HG03521 (cell line): Measurements from ENCODE around the gene LAIR2.

ENCODE experiments used
- ATAC-seq: cut with Tn5 transposase; IDR thresholded peaks from one replicate; pipeline ENCODE4 v1.9.1; 2021; ENCODE audit warnings: mild to moderate bottlenecking, moderate library complexity; ENCODE audit not compliant: unreplicated experiment

The LAIR2 gene

DNA sequence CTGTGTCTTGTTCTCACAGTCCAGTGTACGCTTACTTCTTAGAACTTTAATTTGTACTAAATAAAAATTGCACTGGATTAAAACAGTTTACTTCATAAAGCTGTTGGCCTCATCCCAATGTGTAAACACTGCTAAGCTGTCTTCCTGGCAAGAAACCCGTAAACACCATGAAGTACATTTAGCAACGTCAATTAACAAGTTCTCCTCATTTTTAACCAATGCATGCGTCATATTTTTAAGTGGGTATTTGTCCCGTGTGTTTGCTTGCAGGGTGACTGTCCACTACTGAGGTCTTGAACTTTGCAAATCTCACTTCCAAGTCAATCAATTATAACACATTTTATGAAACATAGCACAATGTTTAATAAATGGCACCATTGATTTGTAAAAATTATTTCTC is 28.2 kb downstream of the LAIR2 start:
- no peak for ATAC-seq

GRCh38 chr19:54532528-54532927 is 29.9 kb downstream of the LAIR2 start:
- ATAC-seq, result peak; percentile 32

DNA sequence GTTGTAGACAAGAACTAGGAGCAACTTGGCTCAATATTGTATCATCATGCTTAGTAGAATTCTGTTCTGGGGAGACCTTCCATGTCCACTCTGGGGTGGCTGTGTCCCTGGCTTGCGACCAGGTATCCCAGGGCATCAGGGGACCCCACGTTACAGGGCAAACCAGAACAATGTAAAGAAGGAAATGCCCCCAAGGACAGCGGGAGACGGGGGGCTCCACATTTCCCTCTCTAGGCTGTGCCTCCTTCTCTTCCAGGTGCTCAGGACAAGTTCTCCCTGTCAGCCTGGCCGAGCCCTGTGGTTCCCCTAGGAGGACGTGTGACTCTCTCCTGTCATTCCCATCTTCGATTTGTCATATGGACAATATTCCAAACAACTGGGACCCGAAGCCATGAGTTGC is 30.8 kb downstream of the LAIR2 start:
- no peak for ATAC-seq

DNA sequence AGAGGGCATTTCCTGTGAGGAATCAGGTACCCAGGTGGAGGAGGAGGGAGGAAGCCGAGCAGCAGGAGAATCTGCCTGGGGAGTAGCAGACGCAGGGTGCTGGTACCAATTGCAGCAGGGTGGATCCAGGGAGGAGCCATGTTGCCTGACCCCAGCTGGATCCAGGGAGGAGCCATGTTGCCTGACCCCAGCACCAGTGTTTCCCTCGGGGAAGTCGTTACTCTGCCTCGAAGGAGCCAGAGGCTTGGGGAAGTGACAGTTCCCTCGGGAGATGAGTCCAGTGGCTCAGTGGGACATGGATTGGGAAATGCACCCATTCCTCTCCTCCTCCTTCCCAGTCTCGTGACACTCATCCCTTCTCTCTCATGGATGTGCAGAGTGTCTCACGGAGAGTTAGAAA is 31.5 kb downstream of the LAIR2 start:
- ATAC-seq, result no peak

DNA sequence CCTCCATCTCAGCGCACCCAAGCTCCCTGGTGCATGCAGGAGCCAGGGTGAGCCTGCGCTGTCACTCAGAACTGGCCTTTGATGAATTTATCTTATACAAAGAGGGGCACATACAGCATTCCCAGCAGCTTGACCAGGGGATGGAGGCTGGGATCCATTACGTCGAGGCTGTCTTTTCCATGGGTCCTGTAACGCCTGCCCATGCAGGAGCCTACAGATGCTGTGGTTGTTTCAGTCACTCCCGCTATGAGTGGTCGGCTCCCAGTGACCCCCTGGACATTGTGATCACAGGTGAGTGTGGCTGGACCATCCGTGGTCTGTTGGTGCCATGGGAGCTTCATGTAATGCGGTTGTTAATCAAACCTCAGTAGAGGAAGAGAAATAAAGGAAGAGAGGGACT is 33.0 kb downstream of the LAIR2 start:
- no peak for ATAC-seq

- ATAC-seq, result no peak
Observed at GRCh38 chr19:54536956-54537355, 34.3 kb downstream of the LAIR2 start.

DNA sequence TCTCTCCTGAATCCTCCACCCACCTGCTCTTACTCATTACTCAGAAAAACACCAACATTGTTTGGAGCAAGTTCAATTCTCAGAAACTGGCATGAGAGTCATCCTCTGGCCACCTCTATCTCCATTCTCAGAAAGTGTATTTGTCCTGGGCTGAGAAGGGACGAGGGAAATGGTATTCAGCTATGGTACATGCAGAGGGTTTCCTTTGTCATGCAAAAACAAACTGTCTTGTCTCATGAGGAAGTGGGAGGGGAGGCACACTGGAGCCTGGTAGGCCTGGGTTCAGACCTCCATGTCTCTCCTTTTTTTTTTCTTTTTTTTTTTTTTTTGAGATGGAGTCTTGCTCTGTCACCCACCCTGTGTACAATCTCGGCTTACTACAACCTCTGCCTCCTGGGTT is 39.1 kb downstream of the LAIR2 start:
- ATAC-seq, result no peak

DNA sequence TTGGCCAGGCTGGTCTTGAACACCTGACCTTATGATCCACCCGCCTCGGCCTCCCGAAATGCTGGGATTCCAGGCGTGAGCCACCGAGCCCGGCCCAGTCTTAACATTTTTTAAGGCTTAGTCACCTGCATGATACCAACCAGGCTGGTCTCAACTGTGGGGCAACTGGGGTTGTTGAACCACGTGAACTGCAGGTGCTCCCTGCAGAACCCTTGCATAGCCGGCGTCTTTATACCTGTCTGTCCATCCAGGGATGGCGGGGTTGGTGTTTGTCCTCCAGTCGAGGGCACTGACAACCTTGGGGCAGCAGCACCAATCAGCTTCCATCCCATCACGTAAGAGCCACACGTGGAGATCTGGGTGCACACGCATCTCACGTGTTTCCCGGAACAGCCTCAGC is 46.2 kb downstream of the LAIR2 start:
- ATAC-seq, result no peak

DNA sequence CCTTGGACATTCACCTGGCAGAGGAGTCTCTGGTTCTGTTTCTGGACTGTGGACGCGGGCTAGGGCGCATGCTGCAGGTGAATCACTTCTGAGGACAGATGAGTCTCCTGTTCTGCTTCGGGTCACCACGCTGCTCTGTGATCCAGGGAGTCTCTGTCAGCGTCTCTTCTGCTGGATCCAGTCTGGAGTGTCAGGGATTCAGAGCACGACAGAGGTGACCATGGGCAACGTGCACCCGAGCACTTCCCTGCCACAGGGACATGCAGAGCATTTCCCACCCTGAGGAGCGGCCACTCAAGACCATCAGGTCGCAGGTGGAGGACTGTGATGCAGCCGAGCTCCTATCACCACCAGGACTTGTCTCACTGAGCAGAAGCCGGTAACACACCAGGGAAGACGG is 46.6 kb downstream of the LAIR2 start:
- no peak for ATAC-seq

- no peak for ATAC-seq
Observed at GRCh38 chr19:54551293-54551692, 48.7 kb downstream of the LAIR2 start.

- no peak for ATAC-seq
Observed at GRCh38 chr19:54551950-54552912, 49.6 kb downstream of the LAIR2 start.

GRCh38 chr19:54552913-54553310 is 50.3 kb downstream of the LAIR2 start:
- ATAC-seq, result no peak

DNA sequence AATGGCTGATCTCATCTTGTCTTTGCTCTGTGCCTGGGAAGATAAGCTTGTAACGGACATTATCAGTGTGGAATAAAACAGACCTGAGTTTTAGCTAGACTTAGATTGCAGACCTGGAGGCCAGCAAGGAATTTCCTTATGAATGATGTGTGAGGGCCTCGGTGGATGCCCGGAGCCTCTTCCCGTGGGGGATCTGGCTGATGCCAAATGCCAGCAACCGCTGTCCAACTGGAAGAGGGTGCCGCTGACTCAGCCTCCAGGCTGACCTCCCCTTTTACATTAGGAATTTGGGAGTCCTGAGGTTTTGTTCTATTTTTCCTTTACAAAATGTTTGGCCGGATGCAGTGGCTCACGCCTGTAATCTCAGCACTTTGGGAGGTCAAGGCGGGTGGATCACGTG is 51.4 kb downstream of the LAIR2 start:
- no peak for ATAC-seq

DNA sequence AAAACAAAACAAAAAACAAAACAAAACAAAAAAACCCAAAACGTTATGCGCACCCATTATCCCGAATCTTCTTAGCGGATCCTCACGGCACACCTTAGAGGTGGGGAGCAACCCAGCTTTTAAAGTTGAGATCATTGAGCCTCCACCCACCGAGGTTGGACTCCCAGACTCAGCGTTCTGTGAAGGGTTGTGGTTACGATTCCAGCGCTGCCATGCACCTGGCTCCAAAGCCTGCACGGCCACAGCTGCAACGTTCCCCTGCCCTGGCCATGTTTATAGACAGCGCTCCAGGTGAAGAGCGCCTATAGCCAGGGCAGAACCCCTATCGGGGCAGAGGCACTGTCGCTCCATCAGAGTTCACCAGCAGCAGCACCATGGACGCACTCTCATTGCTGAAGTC is 52.3 kb downstream of the LAIR2 start:
- no peak for ATAC-seq

GRCh38 chr19:54556194-54556593 is 53.6 kb downstream of the LAIR2 start:
- ATAC-seq, result no peak

GRCh38 chr19:54558339-54558738 is 55.7 kb downstream of the LAIR2 start:
- ATAC-seq, result no peak
